HFFc6 (cell line): Measurements from ENCODE around the gene PHF21A. TPM values are rescaled to one million over a fixed set of nuclear protein-coding genes. Genes with fewer than 3 reads are reported as not detected.
A peak's percentile ranks its signal among the peaks of the same experiment; 100 is the strongest.

Experiments
- DNase-seq: peaks from one replicate; pipeline ENCODE4 v3.0.0-alpha.2; 2018
- H3K27ac Mint-ChIP-seq: 2 replicates; pipeline ENCODE4 v1.8.0; 2020; ENCODE audit warnings: mild to moderate bottlenecking, mixed read lengths
- H3K27me3 Mint-ChIP-seq: 2 replicates; pipeline ENCODE4 v1.8.0; 2021; ENCODE audit warnings: mild to moderate bottlenecking, moderate library complexity, mixed read lengths; ENCODE audit not compliant: insufficient read depth
- H3K36me3 Mint-ChIP-seq: 2 replicates; pipeline ENCODE4 v1.8.0; 2021; ENCODE audit warnings: low read depth, mixed read lengths
- H3K4me1 Mint-ChIP-seq: 2 replicates; pipeline ENCODE4 v1.8.0; 2020; ENCODE audit warnings: low read depth, mixed read lengths
- H3K4me3 Mint-ChIP-seq: 2 replicates; pipeline ENCODE4 v1.8.0; 2020; ENCODE audit warnings: mild to moderate bottlenecking, moderate library complexity, mixed read lengths
- H3K9me3 Mint-ChIP-seq: 2 replicates; pipeline ENCODE4 v1.8.0; 2020; ENCODE audit warnings: mild to moderate bottlenecking, mixed read lengths
- CTCF ChIP-seq: fragments of 200-600 bp; sonication (generic); IDR thresholded peaks from 2 replicates; pipeline ENCODE4 v1.5.0; 2021; ENCODE audit warnings: antibody characterized with exemption, mild to moderate bottlenecking
- total RNA-seq, 6 experiments: library from RNA; stranded (reverse); fragmentation: NEBNext Ultra II Directional; extraction: Animal tissue kit (Norgen Biotek cat#: 25700); gene quantifications; 2 replicates in 1 of 6; 3 replicates in 5 of 6; pipeline ENCODE4 v1.2.3, GENCODE V29; 2021

Gene PHF21A
- total RNA-seq, 6 experiments from 2014 or later, result 25.5 to 32.4 (median 26.2) TPM

- Mint-ChIP-seq H3K4me1 (peaks cover 31% of the 10 kb centered on the region), H3K27ac (peak overlapping the region; percentile 39; the same call in 1 of the 2 replicates), H3K36me3 (no peaks in the 10 kb centered on the region), H3K27me3 (no peaks in the 10 kb centered on the region), H3K9me3 (no peaks in the 10 kb centered on the region), H3K4me3 (no peak overlapping the region)
- DNase-seq, result no peak
- TF ChIP-seq CTCF, result no peak
Observed at GRCh38 chr11:45993531-45994001, 127.7 kb downstream of the PHF21A start.

GRCh38 chr11:45988921-45989320, 132.3 kb downstream of the PHF21A start:
- Mint-ChIP-seq H3K4me3 (no peak overlapping the region), H3K27me3 (no peaks in the 10 kb centered on the region), H3K36me3 (no peaks in the 10 kb centered on the region), H3K4me1 (peaks cover 23% of the 10 kb centered on the region), H3K27ac (no peak overlapping the region), H3K9me3 (no peaks in the 10 kb centered on the region)
- TF ChIP-seq CTCF, result no peak
- no peak for DNase-seq

GRCh38 chr11:45985212-45985611, 136.0 kb downstream of the PHF21A start:
- no peak for DNase-seq
- Mint-ChIP-seq H3K9me3 (no peaks in the 10 kb centered on the region), H3K4me1 (peaks cover 19% of the 10 kb centered on the region), H3K4me3 (no peak overlapping the region), H3K27me3 (no peaks in the 10 kb centered on the region), H3K36me3 (no peaks in the 10 kb centered on the region), H3K27ac (no peak overlapping the region)
- TF ChIP-seq CTCF, result no peak

GRCh38 chr11:45984192-45984591, 137.1 kb downstream of the PHF21A start:
- Mint-ChIP-seq H3K27ac (0 out of 2 replicates have a peak overlapping the region, but pooled peaks have one; percentile 3), H3K4me1 (peaks cover 19% of the 10 kb centered on the region), H3K9me3 (no peaks in the 10 kb centered on the region), H3K4me3 (no peak overlapping the region), H3K27me3 (no peaks in the 10 kb centered on the region), H3K36me3 (0 out of 2 replicates have a peak, but pooled peaks cover 4% of the 10 kb centered on the region)
- no peak for TF ChIP-seq CTCF
- no peak for DNase-seq

- H3K4me3 Mint-ChIP-seq, result no peak overlapping the region
- H3K4me1 Mint-ChIP-seq, result peaks cover 19% of the 10 kb centered on the region
- no peak for TF ChIP-seq CTCF
- H3K27me3 Mint-ChIP-seq, result no peaks in the 10 kb centered on the region
- H3K36me3 Mint-ChIP-seq, result 0 out of 2 replicates have a peak, but pooled peaks cover 6% of the 10 kb centered on the region
- no peaks in the 10 kb centered on the region for H3K9me3 Mint-ChIP-seq
- H3K27ac Mint-ChIP-seq, result no peak overlapping the region
- no peak for DNase-seq
Observed at GRCh38 chr11:45983471-45983845, 137.8 kb downstream of the PHF21A start.
